Middle frontal gyrus (tissue), 1 donor: Measurements from ENCODE around the gene STK32B.

ENCODE experiments used
- DNase-seq: peaks from one replicate; pipeline ENCODE4 v3.0.0-alpha.2; 2015; ENCODE audit warnings: low spot score; ENCODE audit errors: extremely low spot score

STK32B gene

DNA sequence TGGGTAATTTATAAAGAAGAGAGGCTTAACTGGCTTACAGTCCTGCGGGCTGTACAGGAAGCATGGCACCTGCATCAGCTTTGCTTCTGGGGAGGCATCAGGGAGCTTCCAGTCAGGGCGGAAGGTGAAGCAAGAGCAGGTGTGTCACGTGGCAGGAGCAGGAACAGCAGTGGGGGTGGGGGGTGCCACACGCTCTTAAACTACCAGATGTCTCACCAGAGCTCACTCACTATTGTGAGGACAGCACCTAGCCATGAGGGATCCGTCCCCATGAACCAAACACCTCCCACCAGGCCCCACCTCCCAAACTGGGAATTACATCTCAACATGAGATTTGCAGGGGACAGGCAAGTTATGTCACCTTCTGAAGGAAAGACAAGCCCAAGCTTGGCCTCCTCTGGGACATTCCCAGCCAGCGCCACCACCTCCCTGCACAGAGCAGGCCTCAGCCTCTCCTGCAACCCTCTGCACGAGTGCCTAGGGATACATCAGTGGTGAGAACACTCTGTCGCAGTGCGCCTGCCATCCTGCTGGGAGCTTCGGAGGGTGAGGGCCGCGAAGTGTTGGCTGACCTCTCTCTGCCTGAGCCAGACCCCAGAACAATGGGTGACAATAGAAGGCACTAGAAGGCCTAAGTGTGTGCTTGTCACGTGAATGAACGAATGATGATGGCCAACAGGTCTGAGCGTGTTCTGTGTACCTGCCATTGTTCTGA is 412.8 kb downstream of the STK32B start:
- DNase-seq, result no peak

DNA sequence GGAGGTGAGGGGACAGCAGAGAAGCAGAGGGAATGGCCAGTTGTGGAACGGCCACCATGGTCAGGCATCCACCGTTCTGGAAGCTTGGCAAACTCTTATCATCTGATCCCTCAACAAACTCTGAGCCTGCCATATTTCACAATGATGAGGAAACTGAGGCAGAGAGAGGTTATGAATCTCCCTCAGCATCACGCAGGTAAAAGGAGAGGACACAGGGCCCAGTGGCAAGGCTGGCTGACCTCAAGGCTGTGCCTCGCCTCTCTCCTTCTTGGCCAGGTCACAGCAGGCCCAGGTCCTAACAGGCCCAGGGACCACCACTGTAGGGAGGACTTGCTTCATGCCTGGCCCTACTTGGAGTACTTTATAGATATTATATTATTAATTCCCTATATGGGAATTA is 414.2 kb downstream of the STK32B start:
- no peak for DNase-seq

DNA sequence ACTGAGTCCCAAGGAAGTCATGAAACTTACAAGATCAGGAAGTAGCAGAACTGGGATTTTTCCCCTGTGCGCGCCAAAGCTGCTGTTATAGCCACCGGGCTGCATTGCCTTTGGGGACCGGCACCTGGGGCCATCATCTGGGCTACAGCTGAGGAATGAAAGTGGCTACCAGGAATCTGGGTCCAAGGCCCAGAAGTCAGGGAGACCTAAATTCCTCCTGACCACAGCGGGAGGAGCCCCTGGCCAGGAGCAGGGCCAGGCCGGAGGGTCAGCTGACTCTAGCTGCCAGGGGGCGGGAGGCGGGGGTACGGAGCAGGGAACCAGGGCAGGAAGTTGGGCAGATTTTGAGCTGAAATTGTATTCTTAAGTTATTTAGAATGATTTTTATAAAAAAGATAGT is 414.7 kb downstream of the STK32B start:
- DNase-seq, result no peak

DNA sequence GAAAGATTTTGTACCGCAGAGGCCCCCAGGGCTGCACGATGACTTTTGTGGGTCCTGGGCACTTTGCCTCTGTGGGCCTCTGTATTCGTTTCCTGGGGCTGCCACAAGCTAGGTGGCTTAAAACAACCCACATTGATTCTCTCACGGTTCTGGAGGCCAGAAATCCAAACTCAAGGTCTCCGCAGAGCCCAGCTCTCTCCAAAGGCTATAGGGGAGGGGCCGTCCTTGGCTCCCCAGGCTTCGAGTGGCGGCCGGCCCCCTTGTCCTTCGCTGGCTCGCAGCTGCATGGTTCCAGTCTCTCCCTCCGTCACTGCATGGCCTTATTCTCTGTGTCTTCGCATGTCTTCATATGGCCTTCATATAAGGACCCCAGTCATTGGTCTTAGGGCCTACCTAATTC is 415.8 kb downstream of the STK32B start:
- no peak for DNase-seq

DNA sequence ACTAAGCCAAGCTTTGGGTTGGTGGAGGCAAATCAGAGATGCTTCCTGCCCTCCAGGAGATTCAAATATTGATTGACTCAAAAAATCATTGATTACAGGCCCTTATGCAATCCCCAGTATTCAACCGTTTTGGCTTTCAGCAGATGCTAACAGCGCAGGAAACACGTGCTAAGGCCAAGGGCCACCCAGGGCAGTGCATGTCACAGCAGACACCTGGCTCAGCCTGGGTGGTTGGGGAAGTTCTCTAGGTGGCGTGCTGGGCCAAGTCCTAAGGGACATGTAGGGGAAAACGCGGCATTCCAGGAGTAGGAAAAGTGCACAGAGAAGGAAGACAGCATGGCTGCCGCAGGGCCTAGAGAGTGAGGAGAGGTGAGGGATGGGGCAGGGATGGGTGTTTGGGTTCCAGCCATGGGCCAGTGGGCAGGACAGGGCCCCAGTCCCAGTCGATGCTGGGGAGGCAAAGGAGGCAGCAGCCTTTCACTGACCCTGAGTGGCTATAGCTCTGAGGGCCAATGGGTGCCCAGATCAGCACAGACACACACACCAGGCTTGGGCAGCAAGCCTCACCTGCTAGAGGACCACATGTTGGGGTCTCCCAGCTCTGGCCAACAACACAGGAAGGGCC is 418.0 kb downstream of the STK32B start:
- no peak for DNase-seq

DNA sequence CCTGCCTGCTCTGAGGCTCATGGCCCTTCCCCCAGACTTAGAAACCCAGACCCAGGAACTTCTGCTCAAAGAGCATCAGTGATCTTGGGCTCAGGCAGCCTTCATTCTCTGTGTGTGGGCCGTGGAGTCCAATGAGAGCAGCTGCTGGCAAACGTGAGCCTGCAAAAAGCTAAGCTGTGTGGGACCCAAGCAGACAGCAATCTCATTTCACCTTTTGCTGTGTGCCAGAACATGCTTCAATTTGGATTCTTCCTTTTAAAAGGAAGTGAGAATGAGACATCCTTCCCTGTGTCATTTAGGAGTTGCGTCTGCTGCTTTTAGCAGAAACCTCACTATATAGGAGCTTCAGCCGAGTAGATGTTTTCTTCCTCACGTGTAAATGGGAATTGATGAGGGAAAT is 418.6 kb downstream of the STK32B start:
- DNase-seq, result peak; percentile 6

DNA sequence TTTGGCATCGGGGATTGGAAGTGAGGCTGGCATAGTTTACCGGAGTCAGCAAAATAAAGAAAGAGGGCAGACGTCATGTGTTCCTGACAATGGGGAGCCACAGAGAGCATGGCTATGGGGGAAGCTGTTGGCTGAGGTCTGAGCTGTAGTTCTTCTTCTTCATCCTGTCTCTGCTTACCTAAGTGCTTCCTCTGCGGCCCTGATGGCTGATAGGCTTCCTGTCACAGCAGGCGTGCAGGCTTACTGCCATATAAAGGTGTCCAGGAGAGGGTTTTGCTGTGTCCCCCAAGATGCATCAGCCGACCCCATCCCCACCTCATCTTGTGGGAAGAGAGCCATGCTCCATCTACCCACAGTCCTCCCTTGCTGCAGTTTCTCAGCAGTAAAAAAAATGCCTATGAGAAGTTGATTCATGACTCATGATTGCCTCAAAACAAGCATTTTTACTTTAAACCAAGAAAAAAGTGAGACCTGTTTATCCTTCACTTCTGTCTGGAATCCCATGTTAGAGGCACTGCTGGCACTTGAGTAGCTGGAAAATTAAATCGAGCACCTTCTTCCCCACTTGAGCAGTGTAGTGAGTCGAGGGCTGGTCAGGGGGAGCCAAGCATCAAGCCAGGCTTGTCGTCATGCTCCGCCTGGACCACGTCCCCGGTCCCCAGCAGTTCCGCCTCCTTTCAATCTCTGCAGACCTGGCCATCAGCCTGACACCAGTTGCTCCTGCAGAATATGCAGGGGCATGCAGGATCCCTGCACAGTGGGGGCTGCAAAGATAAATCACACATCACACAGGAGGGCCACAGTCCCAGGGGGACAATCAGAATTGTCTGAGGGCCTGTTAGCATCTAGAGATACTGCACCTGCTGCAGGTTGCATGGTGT is 419.3 kb downstream of the STK32B start:
- DNase-seq, result no peak

DNA sequence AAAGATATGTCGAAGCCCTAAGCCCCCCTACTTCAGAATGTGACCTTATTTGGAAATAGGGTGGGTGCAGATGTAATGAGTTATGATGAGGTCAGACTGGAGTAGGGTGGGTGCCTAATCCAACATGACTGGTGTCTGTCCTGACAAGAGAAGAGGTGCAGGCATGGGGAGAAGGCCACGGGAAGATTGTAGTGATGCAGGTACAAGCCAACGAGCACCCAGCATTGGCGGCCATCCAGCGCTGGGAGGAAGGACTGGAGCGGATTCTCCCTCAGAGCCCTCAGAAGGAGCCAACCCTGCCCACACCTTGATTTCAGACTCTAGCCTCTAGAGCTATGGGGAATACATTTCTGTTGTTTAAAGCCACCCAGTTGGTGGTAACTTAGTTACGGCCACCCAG is 419.9 kb downstream of the STK32B start:
- DNase-seq, result no peak

DNA sequence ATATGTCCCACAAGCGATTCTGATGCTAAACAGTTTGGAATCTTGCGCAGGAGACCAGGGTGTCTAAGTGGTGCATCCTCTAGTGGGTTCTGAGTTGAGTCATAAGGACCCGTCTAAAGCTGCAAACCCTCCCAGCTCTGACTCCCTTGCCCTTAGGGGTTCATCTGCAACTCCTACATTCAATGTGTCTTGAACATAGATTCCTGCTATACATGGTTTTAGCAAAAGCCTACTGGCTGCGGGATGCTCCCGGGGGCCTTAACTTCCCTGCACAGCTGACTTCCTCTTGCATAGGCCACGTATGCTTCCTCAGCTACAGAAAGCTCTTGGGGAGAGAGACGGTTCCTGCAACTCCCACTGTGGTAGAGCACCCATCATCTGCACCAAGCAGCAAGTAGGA is 420.4 kb downstream of the STK32B start:
- no peak for DNase-seq

DNA sequence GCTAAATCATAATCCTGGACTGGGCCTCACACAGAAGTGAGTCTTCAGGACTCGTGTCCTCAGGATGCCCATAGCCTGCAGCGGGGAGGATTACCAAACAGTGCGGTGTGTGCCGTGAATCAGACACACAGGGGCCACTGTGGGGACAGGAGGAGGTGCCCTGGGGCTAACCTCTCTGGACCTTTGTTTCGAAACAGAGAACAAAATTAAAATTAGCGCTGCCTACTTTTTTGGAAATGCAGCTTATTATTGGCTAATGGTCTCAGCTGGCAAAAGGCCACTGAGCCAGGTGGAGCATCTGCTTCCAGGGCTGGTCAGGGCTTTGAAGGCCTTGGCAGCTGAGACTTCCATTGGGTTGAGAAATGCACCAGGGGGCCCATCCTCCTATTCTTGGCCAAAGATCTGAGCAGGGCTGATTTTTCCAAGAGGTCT is 420.9 kb downstream of the STK32B start:
- DNase-seq, result no peak

DNA sequence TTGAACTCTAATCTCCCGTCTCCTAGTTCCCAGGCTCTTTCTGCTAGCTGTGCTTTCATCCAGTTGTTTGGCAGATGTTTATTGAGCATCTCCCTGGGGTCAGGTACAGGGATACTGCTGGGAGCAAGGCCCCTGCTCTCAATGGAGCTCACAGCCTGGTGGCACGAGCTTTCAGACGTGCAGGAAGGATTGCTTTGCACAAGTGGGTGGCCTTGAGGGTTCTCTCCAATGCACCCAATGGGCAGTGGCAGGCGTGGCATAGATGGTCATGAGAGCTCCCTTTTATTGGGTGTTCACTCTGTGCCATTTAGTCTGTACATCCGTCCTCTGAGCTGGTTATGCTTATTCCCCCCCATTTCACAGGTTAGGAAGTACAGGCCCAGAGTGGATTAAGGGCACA is 421.8 kb downstream of the STK32B start:
- no peak for DNase-seq

DNA sequence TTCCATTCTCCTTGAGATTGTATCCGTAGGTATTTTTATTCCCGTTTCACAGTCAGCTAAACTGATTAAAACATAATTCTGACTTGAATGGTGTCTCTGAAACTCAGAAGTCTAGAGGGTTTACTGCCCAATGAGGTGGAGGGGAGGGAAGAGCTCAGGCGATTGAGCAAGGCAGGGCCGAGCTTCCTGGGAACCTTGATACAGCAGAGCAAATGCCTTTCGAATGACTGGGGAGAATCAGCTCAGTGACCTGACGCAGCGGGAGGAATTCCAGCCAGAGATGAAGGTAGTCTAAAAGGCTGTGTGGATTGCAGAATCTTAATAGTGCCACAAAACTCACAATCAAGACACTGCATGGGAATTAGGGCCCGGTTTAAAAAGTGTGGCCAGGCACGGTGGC is 423.5 kb downstream of the STK32B start:
- no peak for DNase-seq

DNA sequence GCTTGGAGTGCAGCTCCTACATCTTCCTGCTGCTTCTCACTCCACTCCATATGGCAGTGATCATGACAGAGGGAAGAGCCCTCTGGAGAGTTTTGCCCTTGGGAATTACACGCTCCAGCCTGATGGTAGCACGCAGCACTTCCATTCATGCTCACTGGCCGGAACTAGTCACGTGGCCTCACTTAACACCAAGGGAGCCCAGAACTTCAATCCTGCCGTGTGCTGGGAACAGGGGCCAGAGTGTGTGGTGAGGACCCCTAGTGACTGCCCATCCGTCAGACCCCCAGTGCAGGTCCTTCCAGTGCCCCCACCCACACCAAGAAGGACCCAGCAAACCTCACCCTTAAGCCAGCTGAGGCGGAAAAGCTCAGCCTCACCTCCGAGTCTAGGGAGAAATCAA is 426.3 kb downstream of the STK32B start:
- DNase-seq, result no peak

DNA sequence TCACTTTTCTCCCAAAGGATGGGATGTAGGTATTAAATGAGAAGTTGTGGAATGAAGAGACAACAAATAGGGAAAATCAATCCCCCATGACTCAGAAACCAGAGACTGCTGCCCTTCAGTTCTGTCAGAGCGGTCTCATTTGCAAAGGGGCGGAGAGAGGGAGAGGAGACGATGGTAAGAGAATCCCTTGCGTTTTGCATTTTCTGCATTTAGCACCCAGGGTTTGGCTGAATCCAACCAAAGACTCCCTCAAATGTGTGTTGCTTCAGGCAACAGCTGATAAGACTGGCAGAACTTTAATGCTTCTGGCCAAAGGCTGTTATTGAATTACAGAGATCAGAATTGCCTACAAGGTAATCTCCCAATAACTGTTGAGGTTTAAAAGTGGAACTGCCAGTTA is 426.9 kb downstream of the STK32B start:
- DNase-seq, result no peak

DNA sequence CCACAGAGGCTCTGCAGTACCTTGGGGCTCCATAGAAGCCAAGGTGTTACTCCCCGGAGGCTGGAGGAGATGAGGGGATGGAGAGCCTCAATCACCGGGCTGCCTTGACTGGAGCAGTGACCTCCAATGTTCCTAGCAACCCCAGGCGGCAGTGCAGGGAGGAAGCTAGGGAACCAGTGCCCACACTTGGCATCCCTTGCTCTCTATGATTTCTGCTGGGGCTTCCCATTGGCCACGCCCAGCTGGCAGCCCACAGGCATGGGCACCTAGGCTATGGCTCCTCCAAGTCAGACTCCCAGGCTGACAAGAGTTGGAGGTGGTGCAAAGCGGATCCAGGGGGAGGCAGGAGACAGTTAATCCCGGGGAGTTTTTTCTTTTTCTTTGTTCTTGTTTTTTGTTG is 427.4 kb downstream of the STK32B start:
- DNase-seq, result no peak

DNA sequence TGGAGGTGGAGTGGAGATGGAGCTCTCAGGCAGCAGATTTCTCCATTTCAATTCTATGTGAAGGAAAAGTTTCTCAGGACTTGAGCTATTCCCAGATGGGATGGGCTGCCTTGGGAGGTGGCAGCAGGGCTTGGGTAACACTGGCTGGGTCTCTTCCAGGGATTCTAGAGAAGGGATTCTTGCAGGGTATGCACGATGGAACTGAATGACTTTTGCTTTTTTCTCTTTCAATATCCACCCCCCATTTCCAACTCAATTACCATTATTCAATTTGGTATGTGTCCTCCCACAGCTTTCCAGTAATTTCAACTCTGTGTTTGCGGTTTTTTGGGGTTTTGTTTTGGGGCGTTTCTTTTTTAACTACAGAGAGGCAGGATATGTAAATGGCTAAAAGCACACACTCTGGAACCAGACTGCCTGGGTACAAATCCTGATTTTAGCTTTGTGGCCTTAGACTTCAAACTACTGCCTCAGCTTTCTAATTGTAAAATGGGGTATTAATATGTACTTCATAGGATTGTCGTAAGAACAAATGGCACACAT is 428.3 kb downstream of the STK32B start:
- no peak for DNase-seq

DNA sequence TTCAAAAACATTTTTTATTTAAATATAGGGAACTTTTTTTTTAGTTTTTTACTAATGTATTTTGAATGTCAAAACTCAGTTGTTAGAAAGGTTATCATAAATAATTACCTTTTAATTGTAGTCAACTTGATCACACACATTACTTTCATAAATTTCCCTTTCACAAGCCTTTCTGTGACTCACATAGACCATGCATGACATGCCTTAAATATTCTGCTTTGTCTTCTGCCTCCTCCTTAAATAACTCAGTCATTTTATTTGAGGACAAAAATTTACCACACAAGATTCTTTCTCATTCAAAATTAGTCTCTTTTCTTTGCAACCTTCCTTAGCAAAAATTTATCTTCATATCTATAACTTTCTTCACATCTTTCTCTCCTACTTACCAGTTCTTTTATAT is 437.1 kb downstream of the STK32B start:
- DNase-seq, result no peak

DNA sequence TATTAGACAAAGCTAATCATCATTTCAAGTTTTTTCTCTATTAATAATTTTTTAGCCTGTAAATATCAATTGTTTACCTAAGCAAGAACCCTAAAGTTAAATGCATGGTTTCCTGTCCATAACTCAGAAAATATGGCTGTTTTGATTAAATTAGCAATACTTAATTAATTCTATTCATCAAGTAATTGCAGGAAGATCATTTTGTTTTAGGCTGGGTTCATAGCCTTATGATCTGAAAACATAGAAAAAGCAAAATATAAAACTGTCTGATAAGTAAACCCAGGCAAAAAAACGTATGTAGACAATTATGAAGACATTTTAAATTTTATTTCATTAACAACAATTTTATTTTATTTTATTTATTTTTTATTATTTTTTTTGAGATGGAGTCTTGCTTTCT is 438.0 kb downstream of the STK32B start:
- DNase-seq, result no peak

DNA sequence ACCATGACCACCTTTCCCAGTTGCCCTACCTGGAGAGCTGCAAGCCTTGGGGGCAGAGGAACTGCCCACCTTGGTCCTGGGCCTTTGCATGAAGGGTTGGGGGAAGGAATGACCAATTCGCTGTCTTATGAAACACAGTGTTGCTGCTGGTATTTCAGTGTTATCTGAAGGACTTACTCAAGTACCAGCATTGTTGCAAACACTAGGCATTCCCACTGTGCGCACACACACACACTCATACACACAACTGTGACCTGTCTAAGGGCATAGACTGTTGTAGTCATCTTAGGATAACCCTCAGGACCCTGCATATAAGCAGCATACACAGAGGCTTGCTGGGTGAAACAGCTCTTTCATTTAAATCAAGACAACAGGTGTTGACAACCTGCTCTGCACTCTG is 446.2 kb downstream of the STK32B start:
- no peak for DNase-seq

DNA sequence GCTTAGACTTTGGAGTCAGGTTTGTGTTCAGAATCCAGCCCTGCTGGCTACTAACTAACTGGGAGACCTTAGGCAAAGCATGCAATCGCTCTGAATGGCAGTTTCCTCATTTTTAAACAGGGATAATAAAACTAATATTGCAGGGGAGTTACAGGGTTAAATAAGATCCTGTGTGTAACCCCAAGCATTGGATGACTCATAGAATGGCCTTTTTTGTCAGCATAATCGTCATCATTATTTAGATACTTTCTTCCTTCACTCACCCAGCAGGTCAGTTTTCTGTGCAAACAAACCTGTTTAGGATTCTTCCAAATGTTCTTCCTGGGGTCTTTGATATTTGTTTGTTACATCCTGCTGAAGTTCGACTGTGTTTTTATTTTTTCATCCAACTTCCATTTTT is 448.9 kb downstream of the STK32B start:
- no peak for DNase-seq

DNA sequence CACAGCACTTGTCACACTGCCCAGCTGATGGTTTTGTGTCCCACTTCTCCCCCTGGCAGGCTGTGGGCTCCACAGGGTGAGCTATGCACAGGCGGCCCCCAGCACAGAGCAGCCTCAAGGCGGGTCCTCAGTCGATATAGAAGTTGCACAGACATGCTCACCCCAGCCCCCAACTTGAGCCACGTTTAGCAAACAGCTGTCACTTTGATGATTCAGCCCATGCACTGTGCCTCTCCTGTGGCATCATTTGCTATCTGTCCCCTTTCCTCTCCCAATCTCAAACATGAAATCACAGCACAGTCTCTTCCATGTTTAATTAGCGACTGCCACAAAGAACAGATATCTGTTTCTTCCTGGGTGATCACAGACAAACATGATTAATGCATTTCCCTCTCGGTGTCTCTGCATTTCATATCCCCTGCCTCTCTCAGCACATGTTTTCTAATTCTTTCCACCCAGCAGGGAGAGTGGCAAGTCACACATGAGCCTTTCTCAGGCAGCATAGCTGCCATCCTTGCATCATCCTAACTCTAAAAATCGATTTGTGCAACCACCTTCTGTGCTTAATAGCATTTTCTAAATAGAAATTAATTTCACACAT is 452.2 kb downstream of the STK32B start:
- DNase-seq, result no peak

DNA sequence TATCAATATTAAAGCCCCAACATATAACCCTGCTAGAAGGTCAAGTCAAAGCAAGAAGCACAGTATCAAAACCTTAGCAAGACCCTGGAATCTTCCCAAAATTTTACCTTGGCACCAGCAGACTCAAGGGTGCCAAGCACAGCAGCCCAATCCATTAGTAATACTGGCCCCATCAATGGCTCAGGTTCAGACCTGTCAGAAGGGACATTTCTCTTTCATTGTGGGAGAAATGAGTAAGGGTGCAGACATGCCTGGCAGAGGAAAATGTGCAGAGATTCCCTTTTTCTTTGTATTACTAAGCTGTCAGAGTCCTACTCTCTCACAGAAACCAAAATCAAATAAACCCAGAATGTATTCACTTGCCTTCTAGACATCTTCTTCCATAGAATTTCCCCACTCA is 453.2 kb downstream of the STK32B start:
- DNase-seq, result no peak
